NB4 (cell line): ENCODE data around the gene AP5S1.

Source experiments
- DNase-seq: peaks from one replicate; pipeline ENCODE4 v3.0.0; 2010; ENCODE audit warnings: low read depth
- H3K4me3 ChIP-seq: one replicate; pipeline ENCODE4 v1.5.1; 2011; ENCODE audit warnings: mild to moderate bottlenecking, low read depth, low read length, moderate library complexity
- MYC ChIP-seq: IDR thresholded peaks from 2 replicates; pipeline ENCODE4 v1.6.1; 2011; ENCODE audit warnings: low read depth, low read length
- POLR2A ChIP-seq: IDR thresholded peaks from 2 replicates; pipeline ENCODE4 v1.6.1; 2011; ENCODE audit warnings: mild to moderate bottlenecking; ENCODE audit not compliant: insufficient read length; ENCODE audit errors: extremely low read depth
- TF ChIP-seq, protein P1 (sequence below): IDR thresholded peaks from one replicate; pipeline ENCODE4 v1.5.1; 2012; ENCODE audit warnings: low read depth, low read length
- TF ChIP-seq, protein P2 (sequence below): IDR thresholded peaks from 2 replicates; pipeline ENCODE4 v1.6.1; 2011; ENCODE audit warnings: low read depth, low read length

Gene AP5S1

DNA sequence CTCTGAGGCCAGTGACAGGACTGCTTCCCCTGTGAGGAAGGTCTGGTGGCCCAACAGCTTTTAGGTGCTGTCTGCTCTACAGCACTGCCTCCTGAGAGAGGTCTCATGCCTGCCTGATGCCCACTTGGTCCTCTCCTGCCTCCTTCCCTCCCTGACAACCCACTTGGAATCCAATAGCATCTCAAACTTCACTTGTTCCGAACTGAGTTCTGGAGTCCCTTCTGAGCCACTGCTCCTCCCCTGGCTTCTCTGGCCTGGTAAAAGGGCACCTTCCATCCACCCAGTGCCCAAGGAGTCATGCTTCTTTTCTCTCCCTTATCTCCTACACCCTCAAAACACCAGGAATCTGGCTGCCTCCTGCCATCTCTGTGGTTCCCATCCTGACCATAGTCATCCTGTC is 28.2 kb downstream of the AP5S1 start:
- TF ChIP-seq MYC (no peak), POLR2A (no peak)
- TF ChIP-seq, protein P1, sequence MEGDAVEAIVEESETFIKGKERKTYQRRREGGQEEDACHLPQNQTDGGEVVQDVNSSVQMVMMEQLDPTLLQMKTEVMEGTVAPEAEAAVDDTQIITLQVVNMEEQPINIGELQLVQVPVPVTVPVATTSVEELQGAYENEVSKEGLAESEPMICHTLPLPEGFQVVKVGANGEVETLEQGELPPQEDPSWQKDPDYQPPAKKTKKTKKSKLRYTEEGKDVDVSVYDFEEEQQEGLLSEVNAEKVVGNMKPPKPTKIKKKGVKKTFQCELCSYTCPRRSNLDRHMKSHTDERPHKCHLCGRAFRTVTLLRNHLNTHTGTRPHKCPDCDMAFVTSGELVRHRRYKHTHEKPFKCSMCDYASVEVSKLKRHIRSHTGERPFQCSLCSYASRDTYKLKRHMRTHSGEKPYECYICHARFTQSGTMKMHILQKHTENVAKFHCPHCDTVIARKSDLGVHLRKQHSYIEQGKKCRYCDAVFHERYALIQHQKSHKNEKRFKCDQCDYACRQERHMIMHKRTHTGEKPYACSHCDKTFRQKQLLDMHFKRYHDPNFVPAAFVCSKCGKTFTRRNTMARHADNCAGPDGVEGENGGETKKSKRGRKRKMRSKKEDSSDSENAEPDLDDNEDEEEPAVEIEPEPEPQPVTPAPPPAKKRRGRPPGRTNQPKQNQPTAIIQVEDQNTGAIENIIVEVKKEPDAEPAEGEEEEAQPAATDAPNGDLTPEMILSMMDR, result no peak
- TF ChIP-seq, protein P2, sequence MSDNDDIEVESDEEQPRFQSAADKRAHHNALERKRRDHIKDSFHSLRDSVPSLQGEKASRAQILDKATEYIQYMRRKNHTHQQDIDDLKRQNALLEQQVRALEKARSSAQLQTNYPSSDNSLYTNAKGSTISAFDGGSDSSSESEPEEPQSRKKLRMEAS, result no peak
- H3K4me3 ChIP-seq, result no peak overlapping the region
- DNase-seq, result no peak

DNA sequence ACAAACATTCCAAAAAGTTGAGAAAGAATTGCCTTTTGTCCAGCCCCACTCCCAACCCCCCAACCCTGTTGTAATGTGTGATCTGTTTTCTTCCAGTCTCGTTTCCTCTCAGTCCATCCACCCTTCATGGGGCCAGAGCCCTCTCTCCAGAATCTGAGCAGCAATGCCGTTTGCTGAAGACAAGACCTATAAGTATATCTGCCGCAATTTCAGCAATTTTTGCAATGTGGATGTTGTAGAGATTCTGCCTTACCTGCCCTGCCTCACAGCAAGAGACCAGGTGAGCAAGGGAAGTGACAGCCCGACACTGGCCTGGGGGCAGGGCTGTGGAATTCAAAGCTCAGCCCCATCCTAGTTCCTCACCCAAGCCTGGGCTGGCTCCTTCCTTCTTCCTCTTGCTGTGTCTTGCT is 34.1 kb downstream of the AP5S1 start:
- TF ChIP-seq POLR2A, result no peak
- TF ChIP-seq, protein P1, result no peak
- TF ChIP-seq, protein P2, result no peak
- TF ChIP-seq MYC, result no peak
- H3K4me3 ChIP-seq, result no peak overlapping the region
- no peak for DNase-seq

DNA sequence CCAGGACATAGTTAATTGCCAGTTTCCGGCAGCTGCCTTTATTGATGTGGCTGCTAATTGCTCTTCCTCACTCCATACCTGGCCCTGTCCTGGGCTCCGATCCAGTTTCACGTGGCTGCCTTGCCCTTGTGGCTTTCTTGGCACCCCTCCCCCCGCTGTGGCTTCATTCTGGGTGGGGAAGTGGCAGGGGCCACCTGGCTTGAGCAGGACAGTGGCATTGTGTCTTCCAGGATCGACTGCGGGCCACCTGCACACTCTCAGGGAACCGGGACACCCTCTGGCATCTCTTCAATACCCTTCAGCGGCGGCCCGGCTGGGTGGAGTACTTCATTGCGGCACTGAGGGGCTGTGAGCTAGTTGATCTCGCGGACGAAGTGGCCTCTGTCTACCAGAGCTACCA is 37.1 kb downstream of the AP5S1 start:
- no peak overlapping the region for H3K4me3 ChIP-seq

DNA sequence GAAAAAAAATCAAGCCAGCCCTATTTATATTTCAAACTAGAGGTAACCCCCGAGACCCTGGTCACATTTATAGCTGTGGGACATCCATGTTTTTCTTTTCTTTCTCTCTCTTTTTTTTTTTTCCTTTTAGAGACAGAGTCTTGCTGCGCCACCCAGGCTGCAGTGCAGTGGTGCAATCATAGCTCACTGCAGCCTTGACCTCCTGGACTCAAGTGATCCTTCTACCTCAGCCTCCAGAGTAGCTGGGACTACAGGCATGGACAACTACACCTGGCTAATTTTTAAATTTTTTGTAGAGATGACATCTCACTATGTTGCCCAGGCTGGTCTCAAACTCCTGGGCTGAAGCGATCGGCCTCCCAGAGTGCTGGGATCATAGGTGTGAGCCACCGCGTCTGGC is 38.3 kb downstream of the AP5S1 start:
- no peak overlapping the region for H3K4me3 ChIP-seq
- TF ChIP-seq, protein P1, result no peak
- TF ChIP-seq MYC, result no peak
- TF ChIP-seq POLR2A, result no peak
- TF ChIP-seq, protein P2, result no peak
- DNase-seq, result no peak

More for the DNA sequence above, 37.1 kb downstream of the AP5S1 start:
- TF ChIP-seq, protein P2, result no peak
- TF ChIP-seq, protein P1, result no peak
- no peak for TF ChIP-seq POLR2A
- TF ChIP-seq MYC, result no peak
- no peak for DNase-seq

DNA sequence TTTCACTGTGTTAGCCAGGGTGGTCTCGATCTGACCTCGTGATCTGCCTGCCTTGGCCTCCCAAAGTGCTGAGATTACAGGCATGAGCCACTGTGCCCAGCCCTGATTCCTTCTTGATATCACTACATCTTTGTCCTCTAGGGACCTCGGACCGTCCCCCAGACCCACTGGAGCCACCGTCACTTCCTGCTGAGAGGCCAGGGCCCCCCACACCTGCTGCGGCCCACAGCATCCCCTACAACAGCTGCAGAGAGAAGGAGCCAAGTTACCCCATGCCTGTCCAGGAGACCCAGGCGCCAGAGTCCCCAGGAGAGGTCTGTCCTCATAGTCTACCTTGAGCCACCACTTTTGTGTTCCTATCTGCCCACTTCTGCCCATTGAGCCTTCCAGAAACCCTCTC is 40.8 kb downstream of the AP5S1 start:
- TF ChIP-seq, protein P1, result no peak
- H3K4me3 ChIP-seq, result no peak overlapping the region
- DNase-seq, result no peak

DNA sequence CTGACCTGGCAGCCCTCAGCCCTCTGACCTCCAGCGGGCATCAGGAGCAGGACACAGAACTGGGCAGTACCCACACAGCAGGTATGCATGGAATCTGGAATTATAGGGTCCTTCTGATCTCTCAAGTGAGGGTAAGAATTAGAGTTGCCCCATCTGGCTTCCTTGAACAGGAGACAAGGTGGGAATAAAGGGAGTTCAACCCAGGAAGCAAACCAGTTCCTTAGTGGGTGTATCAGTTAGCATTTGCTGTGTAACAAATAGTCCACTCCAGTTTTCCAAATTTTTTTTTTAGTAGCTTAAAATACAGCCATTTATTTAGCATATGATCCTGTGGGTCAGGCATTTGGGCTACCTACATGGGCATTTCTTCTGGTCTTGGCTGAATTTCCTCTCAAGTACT is 42.0 kb downstream of the AP5S1 start:
- no peak for DNase-seq
- TF ChIP-seq, protein P1, result no peak
- no peak for TF ChIP-seq POLR2A
- H3K4me3 ChIP-seq, result no peak overlapping the region
